ENCODE results near the gene UBR7. TPM values are rescaled to one million over a fixed set of nuclear protein-coding genes. Genes with fewer than 3 reads are reported as not detected.
A peak's percentile ranks its signal among the peaks of the same experiment; 100 is the strongest.
"Not testable (repeated sequence)": the region's sequence is repeated elsewhere in the genome, so short reads cannot be mapped to it uniquely, and the experiment has no call there.

UBR7 gene
- total RNA-seq, 5 donors from 2014 or later (not counting 1 experiment from before 2014, with no cell fraction given): 12.0 to 16.9 (median 14.7) TPM

GRCh38 chr14:93174731-93175130 is 32.3 kb upstream of the UBR7 start:
- H3K4me1 ChIP-seq (ENCODE audit: control insufficient read depth in 1 of 2, extremely low read depth in 1 of 2, insufficient read depth in 2 of 2, low read length in 2 of 2); H3K27ac ChIP-seq (ENCODE audit: low read length); H3K4me3 ChIP-seq (ENCODE audit: control insufficient read depth in 1 of 2, extremely low read depth in 1 of 2, low read length in 1 of 2); H3K4me3 Mint-ChIP-seq; POLR2A ChIA-PET; CTCF ChIA-PET; ATAC-seq (replicated peaks in 1 of 4); DNase-seq; H3K27ac Mint-ChIP-seq; H3K27me3 Mint-ChIP-seq; H3K9me3 ChIP-seq; H3K4me1 Mint-ChIP-seq; H3K36me3 ChIP-seq (ENCODE audit: control insufficient read depth in 2 of 2, extremely low read depth in 1 of 2, insufficient read depth in 1 of 2, low read length in 1 of 2); H3K9me3 Mint-ChIP-seq; H3K27me3 ChIP-seq (replicated peaks in 1 of 2; ENCODE audit: control insufficient read depth in 2 of 2, extremely low read depth in 1 of 2, insufficient read depth in 2 of 2, low read length in 1 of 2); H3K36me3 Mint-ChIP-seq: not testable (repeated sequence)
- WGBS (ENCODE audit: insufficient coverage): 89% methylated on average over 1 of the region's 5 CpGs

- no peaks in the 10 kb centered on the region for H3K4me1 ChIP-seq (ENCODE audit: control insufficient read depth in 1 of 2, extremely low read depth in 1 of 2, insufficient read depth in 2 of 2, low read length in 2 of 2)
- no peaks in the 10 kb centered on the region for H3K9me3 ChIP-seq
- Mint-ChIP-seq H3K27ac (no peak overlapping the region), H3K27me3 (peaks cover 0 to 2% of the 10 kb centered on the region in 2 donors), H3K4me3 (no peak overlapping the region), H3K9me3 (no peaks in the 10 kb centered on the region), H3K4me1 (peaks cover 0 to 9% (median 5%) of the 10 kb centered on the region in 3 donors), H3K36me3 (no peaks in the 10 kb centered on the region)
- ChIA-PET POLR2A (no interaction called here), CTCF (interaction anchor here (0.6 to 0.9 kb wide), 2 partner anchors 11 to 23 kb away, joined by 3 to 6 read pairs; no protein-coding TSS in a partner anchor)
- no CpG with 5 or more reads among the region's 6 CpGs for WGBS (ENCODE audit: insufficient coverage)
- no peaks in the 10 kb centered on the region for H3K27me3 ChIP-seq (replicated peaks in 1 of 2; ENCODE audit: control insufficient read depth in 2 of 2, extremely low read depth in 1 of 2, insufficient read depth in 2 of 2, low read length in 1 of 2)
- DNase-seq: no peak
- H3K36me3 ChIP-seq (ENCODE audit: control insufficient read depth in 2 of 2, extremely low read depth in 1 of 2, insufficient read depth in 1 of 2, low read length in 1 of 2): no peaks in the 10 kb centered on the region
- H3K4me3 ChIP-seq (ENCODE audit: control insufficient read depth in 1 of 2, extremely low read depth in 1 of 2, low read length in 1 of 2): no peak overlapping the region
- H3K27ac ChIP-seq (ENCODE audit: low read length): no peak overlapping the region
- ATAC-seq (replicated peaks in 1 of 4): no peak
These were observed 31.6 kb upstream of the UBR7 start for GRCh38 chr14:93175492-93175891.

GRCh38 chr14:93183596-93184317 is 23.3 kb upstream of the UBR7 start:
- CTCF ChIA-PET: interaction anchor here (0.5 to 4.6 kb wide), 4 partner anchors 20 to 71 kb away, joined by 3 to 21 read pairs (median 14); partner anchors contain the start of genes GON7 (in 1 of the 2) and UBR7 (in 1 of the 2)
- Mint-ChIP-seq H3K36me3 (peaks cover 8% of the 10 kb centered on the region), H3K9me3 (no peaks in the 10 kb centered on the region), H3K4me1 (peaks cover 37 to 39% (median 38%) of the 10 kb centered on the region in 3 donors), H3K4me3 (peak overlapping the region; percentile 82 to 92 (median 85)), H3K27ac (peak overlapping the region; percentile 87 to 89), H3K27me3 (no peaks in the 10 kb centered on the region)
- DNase-seq (no peak), ATAC-seq (replicated peaks in 1 of 4) (no peak)
- peaks cover 0 to 34% of the 10 kb centered on the region in 2 donors for H3K36me3 ChIP-seq (ENCODE audit: control insufficient read depth in 2 of 2, extremely low read depth in 1 of 2, insufficient read depth in 1 of 2, low read length in 1 of 2)
- H3K4me1 ChIP-seq (ENCODE audit: control insufficient read depth in 1 of 2, extremely low read depth in 1 of 2, insufficient read depth in 2 of 2, low read length in 2 of 2): peaks cover 24 to 30% of the 10 kb centered on the region in 2 experiments
- peak overlapping the region; percentile 57 for H3K27ac ChIP-seq (ENCODE audit: low read length)
- H3K9me3 ChIP-seq: no peaks in the 10 kb centered on the region
- no peaks in the 10 kb centered on the region for H3K27me3 ChIP-seq (replicated peaks in 1 of 2; ENCODE audit: control insufficient read depth in 2 of 2, extremely low read depth in 1 of 2, insufficient read depth in 2 of 2, low read length in 1 of 2)
- POLR2A ChIA-PET: interaction anchor here in 1 of 2 donors (0.9 to 1.0 kb wide), 2 partner anchors 24 to 35 kb away, joined by 3 to 4 read pairs; partner anchors contain the start of gene UBR7
- peak overlapping the region; percentile 85 to 92 for H3K4me3 ChIP-seq (ENCODE audit: control insufficient read depth in 1 of 2, extremely low read depth in 1 of 2, low read length in 1 of 2)
- WGBS (ENCODE audit: insufficient coverage): 48% methylated on average over 17 of the region's 17 CpGs

- Mint-ChIP-seq H3K4me3 (peak within 1 kb of the TSS; percentile 91 to 95 (median 92)), H3K27me3 (no peaks in the 10 kb centered on the region), H3K27ac (peak within 1 kb of the TSS; percentile 94 to 97), H3K36me3 (peaks cover 11% of the 10 kb centered on the region), H3K4me1 (peaks cover 39 to 44% (median 41%) of the 10 kb centered on the region in 3 donors), H3K9me3 (no peaks in the 10 kb centered on the region)
- DNase-seq: peak; percentile 84 to 95 (median 90)
- Histone ChIP-seq H3K4me1 (ENCODE audit: control insufficient read depth in 1 of 2, extremely low read depth in 1 of 2, insufficient read depth in 2 of 2, low read length in 2 of 2) (peaks cover 24 to 30% of the 10 kb centered on the region in 2 experiments), H3K27ac (ENCODE audit: low read length) (peak within 1 kb of the TSS; percentile 97), H3K4me3 (ENCODE audit: control insufficient read depth in 1 of 2, extremely low read depth in 1 of 2, low read length in 1 of 2) (peak within 1 kb of the TSS; percentile 85 to 92), H3K27me3 (replicated peaks in 1 of 2; ENCODE audit: control insufficient read depth in 2 of 2, extremely low read depth in 1 of 2, insufficient read depth in 2 of 2, low read length in 1 of 2) (no peaks in the 10 kb centered on the region), H3K9me3 (no peaks in the 10 kb centered on the region), H3K36me3 (ENCODE audit: control insufficient read depth in 2 of 2, extremely low read depth in 1 of 2, insufficient read depth in 1 of 2, low read length in 1 of 2) (peaks cover 0 to 34% of the 10 kb centered on the region in 2 donors)
- peak; percentile 91 to 93 (median 92) for ATAC-seq (replicated peaks in 1 of 4)
- CTCF ChIA-PET: interaction anchor here (0.5 to 4.6 kb wide), 9 partner anchors 20 to 901 kb away, joined by 3 to 21 read pairs (median 4); partner anchors contain the start of genes GON7 (in 1 of the 2) and UBR7 (in 1 of the 2)
- WGBS (ENCODE audit: insufficient coverage): under 1% methylated on average over 124 of the region's 124 CpGs
- POLR2A ChIA-PET: interaction anchor here in 1 of 2 donors (0.5 to 1.1 kb wide), 5 partner anchors 8 to 147 kb away, joined by 3 to 11 read pairs (median 3); no protein-coding TSS in a partner anchor
These were observed 22.4 kb upstream of the UBR7 start, which contains the start of the genes LYSET and MOAP1 for GRCh38 chr14:93184391-93185348. Gene LYSET (plus strand): TSS chr14:93185317. CDS start chr14:93185406, 89 bp downstream. Gene MOAP1 (minus strand): TSS chr14:93184897. CDS start chr14:93184242, 655 bp downstream.

- Histone ChIP-seq H3K4me3 (ENCODE audit: control insufficient read depth in 1 of 2, extremely low read depth in 1 of 2, low read length in 1 of 2) (peak overlapping the region; percentile 71 to 85), H3K36me3 (ENCODE audit: control insufficient read depth in 2 of 2, extremely low read depth in 1 of 2, insufficient read depth in 1 of 2, low read length in 1 of 2) (peaks cover 0 to 34% of the 10 kb centered on the region in 2 donors), H3K9me3 (no peaks in the 10 kb centered on the region), H3K27ac (ENCODE audit: low read length) (peak overlapping the region; percentile 90), H3K27me3 (replicated peaks in 1 of 2; ENCODE audit: control insufficient read depth in 2 of 2, extremely low read depth in 1 of 2, insufficient read depth in 2 of 2, low read length in 1 of 2) (no peaks in the 10 kb centered on the region), H3K4me1 (ENCODE audit: control insufficient read depth in 1 of 2, extremely low read depth in 1 of 2, insufficient read depth in 2 of 2, low read length in 2 of 2) (peaks cover 24 to 30% of the 10 kb centered on the region in 2 experiments)
- DNase-seq (peak in 1 of 35 experiments; percentile 7), ATAC-seq (replicated peaks in 1 of 4) (peak in 2 of 4 experiments; percentile 0 to 11)
- H3K27me3 Mint-ChIP-seq: no peaks in the 10 kb centered on the region
- no peaks in the 10 kb centered on the region for H3K9me3 Mint-ChIP-seq
- 0% methylated on average over 9 of the region's 10 CpGs for WGBS (ENCODE audit: insufficient coverage)
- ChIA-PET POLR2A (interaction anchor here in 1 of 2 donors (0.5 to 1.1 kb wide), 3 partner anchors 9 to 146 kb away, joined by 3 to 11 read pairs (median 4); no protein-coding TSS in a partner anchor), CTCF (interaction anchor here (0.6 to 4.6 kb wide), 7 partner anchors 22 to 72 kb away, joined by 3 to 21 read pairs (median 6); partner anchors contain the start of genes GON7 (in 1 of the 2) and UBR7 (in 1 of the 2))
- H3K4me1 Mint-ChIP-seq: peaks cover 39 to 46% (median 41%) of the 10 kb centered on the region in 3 donors
- peak overlapping the region; percentile 91 to 95 (median 92) for H3K4me3 Mint-ChIP-seq
- H3K27ac Mint-ChIP-seq: peak overlapping the region; percentile 94 to 97
- peaks cover 11% of the 10 kb centered on the region for H3K36me3 Mint-ChIP-seq
These were observed 21.7 kb upstream of the UBR7 start for GRCh38 chr14:93185349-93185720.

Measured in T-cell (primary cell).